ENCODE data around the gene OR11H7.

- TF ChIP-seq CTCF (IDR thresholded peaks at IDR 0.05) = no peak
- TF ChIP-seq POLR2AphosphoS5 (IDR thresholded peaks at IDR 0.05) = no peak
- no peak for TF ChIP-seq POLR2A (IDR thresholded peaks at IDR 0.05)
- no peak for TF ChIP-seq EP300 (IDR thresholded peaks at IDR 0.05)
These were observed 45.3 kb downstream of the OR11H7 start for GRCh38 chr14:20274062-20274461.

Data from stomach (tissue), 4 donors.